HEK293T (cell line): ENCODE measurements around the gene FUT8.
"Not testable (repeated sequence)": the region's sequence is repeated elsewhere in the genome, so short reads cannot be mapped to it uniquely, and the experiment has no call there.

Experiments
- CTCF ChIA-PET: fragments of 350-600 bp; formaldehyde crosslinking; extraction: SDS; loops from one replicate; lab custom pipeline; 2021; ENCODE audit warnings: antibody characterized with exemption, inconsistent platforms; lab: Yijun Ruan, JAX
- POLR2A ChIA-PET: fragments of 350-600 bp; formaldehyde crosslinking; extraction: SDS; loops from one replicate; lab custom pipeline; 2020; ENCODE audit warnings: antibody characterized with exemption, inconsistent platforms; lab: Yijun Ruan, JAX
- DNase-seq: peaks from one replicate; pipeline ENCODE4 v3.0.0; 2012; ENCODE audit warnings: mixed read lengths; ENCODE audit errors: extremely low spot score
- ARNT ChIP-seq: fragments of 450-650 bp; IDR thresholded peaks from 2 replicates; pipeline ENCODE4 v1.6.1; 2017; ENCODE audit warnings: mild to moderate bottlenecking
- BHLHE40 ChIP-seq: fragments of 450-650 bp; IDR thresholded peaks from 2 replicates; pipeline ENCODE4 v1.6.1; 2016; ENCODE audit warnings: mild to moderate bottlenecking, moderate library complexity, borderline replicate concordance
- CTBP1 ChIP-seq: fragments of 450-650 bp; IDR thresholded peaks from 2 replicates; pipeline ENCODE4 v1.6.1; 2016; ENCODE audit warnings: borderline replicate concordance
- ELF4 ChIP-seq: fragments of 450-650 bp; IDR thresholded peaks from 2 replicates; pipeline ENCODE4 v1.6.1; 2017; ENCODE audit warnings: antibody characterized with exemption
- FOXA1 ChIP-seq: fragments of 450-650 bp; IDR thresholded peaks from 2 replicates; pipeline ENCODE4 v1.6.1; 2016; ENCODE audit warnings: mild to moderate bottlenecking
- FOXK2 ChIP-seq: fragments of 450-650 bp; IDR thresholded peaks from 2 replicates; pipeline ENCODE4 v1.6.1; 2016; ENCODE audit warnings: mild to moderate bottlenecking
- FOXM1 ChIP-seq: fragments of 450-650 bp; IDR thresholded peaks from 2 replicates; pipeline ENCODE4 v1.6.1; 2017; ENCODE audit warnings: mild to moderate bottlenecking, borderline replicate concordance
- HDGF ChIP-seq: fragments of 450-650 bp; IDR thresholded peaks from 2 replicates; pipeline ENCODE4 v1.6.1; 2017; ENCODE audit warnings: antibody characterized with exemption, borderline replicate concordance
- L3MBTL2 ChIP-seq: fragments of 450-650 bp; conservative IDR thresholded peaks from 2 replicates; pipeline ENCODE4 v1.6.1; 2016; ENCODE audit warnings: mild to moderate bottlenecking
- LEF1 ChIP-seq: fragments of 450-650 bp; IDR thresholded peaks from 2 replicates; pipeline ENCODE4 v1.6.1; 2017; ENCODE audit warnings: mild to moderate bottlenecking, borderline replicate concordance
- NFRKB ChIP-seq: fragments of 450-650 bp; IDR thresholded peaks from 2 replicates; pipeline ENCODE4 v1.6.1; 2016; ENCODE audit warnings: mild to moderate bottlenecking, moderate library complexity
- PKNOX1 ChIP-seq: fragments of 450-650 bp; IDR thresholded peaks from 2 replicates; pipeline ENCODE4 v1.6.1; 2016
- SP1 ChIP-seq: fragments of 450-650 bp; IDR thresholded peaks from 2 replicates; pipeline ENCODE4 v1.6.1; 2017
- SUZ12 ChIP-seq: fragments of 450-650 bp; IDR thresholded peaks from 2 replicates; pipeline ENCODE4 v1.6.1; 2016; ENCODE audit warnings: mild to moderate bottlenecking
- TARDBP ChIP-seq: fragments of 450-650 bp; IDR thresholded peaks from 2 replicates; pipeline ENCODE4 v1.6.1; 2016
- ZNF384 ChIP-seq: fragments of 450-650 bp; IDR thresholded peaks from 2 replicates; pipeline ENCODE4 v1.6.1; 2016

Gene FUT8

DNA sequence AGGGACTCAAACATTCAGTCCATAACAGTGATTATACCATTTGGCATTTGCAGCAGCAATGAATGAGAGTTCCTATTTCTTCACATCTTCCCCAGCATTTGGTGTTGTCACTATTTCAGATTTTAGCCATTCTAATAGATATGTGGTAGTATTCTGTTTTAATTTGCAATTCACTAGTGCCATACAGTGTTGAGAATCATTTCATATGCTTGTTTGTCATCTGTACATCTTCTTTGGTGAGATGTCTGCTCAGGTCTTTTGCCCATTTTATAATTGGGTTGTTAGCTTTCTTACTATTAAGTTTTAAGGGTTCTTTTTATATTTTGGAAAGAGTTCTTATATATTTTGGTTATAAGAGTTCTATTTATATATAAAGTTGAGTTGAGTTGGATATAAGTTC, 276.5 kb downstream of the FUT8 start:
- DNase-seq: no peak
- TF ChIP-seq TARDBP (no peak), SP1 (no peak), HDGF (no peak), L3MBTL2 (no peak), NFRKB (no peak), SUZ12 (no peak), CTBP1 (no peak), ELF4 (no peak), FOXA1 (no peak), ZNF384 (no peak), ARNT (no peak), LEF1 (no peak), FOXK2 (no peak), PKNOX1 (no peak), BHLHE40 (no peak), FOXM1 (no peak)
- CTCF ChIA-PET: no interaction called here
- POLR2A ChIA-PET: no interaction called here

GRCh38 chr14:65692566-65692965, 280.0 kb downstream of the FUT8 start:
- POLR2A ChIA-PET, DNase-seq, CTCF ChIA-PET: not testable (repeated sequence)

DNA sequence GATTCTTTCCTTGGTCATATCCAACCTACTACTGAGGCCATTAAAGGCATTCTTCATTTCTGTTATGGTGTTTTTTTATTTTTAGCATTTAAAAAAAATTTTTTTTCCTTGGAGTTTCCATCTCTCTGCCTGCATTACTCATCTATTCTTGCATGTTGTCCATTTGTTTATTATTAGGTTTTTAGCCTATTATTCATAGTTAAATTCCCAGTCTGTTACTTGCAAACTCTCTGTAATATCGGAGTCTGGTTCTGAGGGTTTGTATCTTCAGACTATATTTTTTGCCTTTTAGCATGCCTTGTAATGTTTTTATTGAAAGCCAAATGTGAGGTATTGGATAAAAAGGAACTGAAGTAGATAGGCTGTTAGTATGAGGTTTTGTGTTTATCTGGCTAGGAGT, 284.3 kb downstream of the FUT8 start:
- POLR2A ChIA-PET: no interaction called here
- TF ChIP-seq CTBP1: no peak
- CTCF ChIA-PET: no interaction called here
- no peak for DNase-seq

GRCh38 chr14:65703521-65703920, 291.0 kb downstream of the FUT8 start:
- TF ChIP-seq HDGF (no peak), TARDBP (no peak), BHLHE40 (no peak), L3MBTL2 (no peak), FOXM1 (no peak), SUZ12 (no peak), CTBP1 (no peak), FOXA1 (no peak), SP1 (no peak), ARNT (no peak)
- POLR2A ChIA-PET: no interaction called here

DNA sequence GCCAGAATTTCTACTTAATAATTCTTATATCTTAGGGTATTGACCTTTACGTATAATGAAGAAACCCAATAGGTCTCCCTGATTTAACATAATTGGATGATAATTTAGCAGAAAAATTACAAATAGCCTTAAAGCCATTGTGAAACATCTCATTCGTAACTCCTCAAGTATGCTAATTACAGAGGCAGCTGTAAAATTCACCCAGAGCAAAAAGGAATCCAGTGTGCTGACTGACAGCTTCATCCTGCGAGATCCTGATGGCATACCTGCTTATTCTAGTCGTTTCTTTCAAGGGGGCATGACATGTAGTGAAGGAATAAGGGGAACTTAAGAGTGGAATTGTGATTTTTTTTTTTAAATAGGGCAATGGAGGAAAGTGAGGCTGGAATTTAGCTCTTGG, 291.5 kb downstream of the FUT8 start:
- POLR2A ChIA-PET: no interaction called here

More at GRCh38 chr14:65703521-65703920, 291.0 kb downstream of the FUT8 start:
- CTCF ChIA-PET: no interaction called here
- DNase-seq: no peak

GRCh38 chr14:65704437-65704836, 291.9 kb downstream of the FUT8 start:
- TF ChIP-seq BHLHE40 (no peak), FOXA1 (no peak), CTBP1 (no peak), FOXK2 (no peak), SP1 (no peak), L3MBTL2 (no peak), TARDBP (no peak), HDGF (no peak), ELF4 (no peak), ZNF384 (no peak), LEF1 (no peak), FOXM1 (no peak), SUZ12 (no peak), ARNT (no peak)
- DNase-seq: no peak
- POLR2A ChIA-PET: no interaction called here
- CTCF ChIA-PET: interaction anchor here (0.6 to 1.7 kb wide), 2 partner anchors 120 to 758 kb away, joined by 3 to 7 read pairs; no protein-coding TSS in a partner anchor

More for the DNA sequence above, 291.5 kb downstream of the FUT8 start:
- TF ChIP-seq SP1: no peak
- TF ChIP-seq FOXA1: no peak
- CTCF ChIA-PET: no interaction called here
- DNase-seq: no peak

DNA sequence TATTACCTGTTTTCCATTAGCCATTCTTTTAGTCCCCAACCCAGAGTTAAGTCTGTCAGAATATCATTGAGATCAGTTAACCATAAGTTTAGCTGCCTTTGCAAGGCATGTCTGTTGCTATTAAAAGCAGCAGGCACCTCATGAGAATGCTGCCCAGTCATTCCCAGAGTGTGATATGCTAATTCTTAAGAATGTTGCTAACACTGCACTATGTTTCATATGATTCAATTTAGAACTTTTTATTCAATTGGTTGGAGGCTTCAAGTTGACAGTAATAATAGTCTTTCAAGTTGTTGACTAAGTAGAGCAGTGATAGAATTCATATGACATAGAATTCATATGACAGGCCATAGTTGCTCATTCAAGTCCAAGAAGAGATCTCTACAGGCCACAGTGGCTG, 292.3 kb downstream of the FUT8 start:
- TF ChIP-seq ZNF384 (no peak), TARDBP (no peak), FOXK2 (no peak), SUZ12 (no peak), ARNT (no peak), NFRKB (no peak), FOXM1 (no peak), ELF4 (no peak), FOXA1 (no peak), BHLHE40 (no peak), CTBP1 (no peak), HDGF (no peak), L3MBTL2 (no peak), SP1 (no peak), LEF1 (no peak), PKNOX1 (no peak)
- DNase-seq: no peak
- CTCF ChIA-PET: interaction anchor here (0.6 to 1.7 kb wide), 2 partner anchors 120 to 758 kb away, joined by 3 to 7 read pairs; no protein-coding TSS in a partner anchor

DNA sequence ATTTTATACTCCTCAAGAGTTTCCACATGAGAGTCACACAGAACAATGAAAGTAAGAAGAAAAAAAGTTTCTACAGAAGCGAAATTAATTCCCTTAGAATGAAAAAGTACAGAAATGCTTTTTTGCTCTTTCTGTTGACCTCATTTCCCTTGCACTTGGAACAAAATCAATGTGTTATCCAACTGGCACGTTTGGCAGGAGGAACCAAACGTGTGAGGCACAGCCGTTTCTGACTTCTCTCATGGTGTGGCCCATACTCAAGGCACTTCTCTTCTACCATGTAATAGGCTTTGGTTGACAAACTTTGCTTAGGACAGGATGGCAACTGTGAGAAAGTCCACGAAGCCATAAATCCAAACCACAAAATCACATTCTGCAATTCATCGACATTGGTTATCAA, 297.0 kb downstream of the FUT8 start:
- TF ChIP-seq FOXK2 (no peak), PKNOX1 (no peak), ZNF384 (no peak), SUZ12 (no peak), BHLHE40 (no peak), FOXA1 (no peak), L3MBTL2 (no peak), NFRKB (no peak), LEF1 (no peak), TARDBP (no peak), ELF4 (no peak), SP1 (no peak), FOXM1 (no peak), CTBP1 (no peak), ARNT (no peak), HDGF (no peak)
- no peak for DNase-seq
- ChIA-PET CTCF (no interaction called here), POLR2A (no interaction called here)

More for the DNA sequence above, 292.3 kb downstream of the FUT8 start:
- POLR2A ChIA-PET: no interaction called here

- CTCF ChIA-PET, POLR2A ChIA-PET, DNase-seq: not testable (repeated sequence)
Observed at GRCh38 chr14:65716813-65717212, 304.3 kb downstream of the FUT8 start.

DNA sequence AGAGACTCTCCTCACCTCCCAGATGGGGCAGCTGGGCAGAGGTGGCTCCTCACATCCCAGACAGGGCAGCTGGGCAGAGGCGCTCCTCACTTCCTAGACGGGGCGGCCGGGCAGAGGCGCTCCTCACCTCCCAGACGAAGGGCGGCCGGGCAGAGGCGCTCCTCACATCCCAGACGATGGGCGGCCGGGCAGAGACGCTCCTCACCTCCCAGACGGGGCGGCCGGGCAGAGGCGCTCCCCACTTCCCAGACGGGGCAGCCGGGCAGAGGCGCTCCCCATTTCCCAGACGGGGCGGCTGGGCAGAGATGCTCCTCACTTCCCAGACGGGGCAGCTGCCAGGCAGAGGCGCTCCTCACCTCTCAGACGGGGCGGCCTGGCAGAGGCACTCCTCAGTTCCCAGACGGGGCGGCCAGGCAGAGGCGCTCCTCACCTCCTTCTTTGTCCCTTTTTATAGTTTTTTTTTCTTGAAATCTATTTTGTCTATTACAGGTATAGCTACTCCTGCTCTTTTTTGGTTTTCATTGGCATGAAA, 304.9 kb downstream of the FUT8 start:
- POLR2A ChIA-PET, DNase-seq, CTCF ChIA-PET: not testable (repeated sequence)
